Tibial nerve (tissue), 4 donors: ENCODE results near the gene TMEM238. TPM values are rescaled to one million over a fixed set of nuclear protein-coding genes. Genes with fewer than 3 reads are reported as not detected.
A peak's percentile ranks its signal among the peaks of the same experiment; 100 is the strongest.
"Not testable (repeated sequence)": the region's sequence is repeated elsewhere in the genome, so short reads cannot be mapped to it uniquely, and the experiment has no call there.

ENCODE experiments used
- DNase-seq, 2 donors: peaks; one replicate each; pipeline ENCODE4 v3.0.0-alpha.2; 2019; ENCODE audit warnings: low spot score in 2 of 2
- H3K27ac ChIP-seq, 4 donors: fragments of 200-600 bp; sonication (generic) in 3 of 4; one replicate each; pipeline ENCODE4 v1.5.1; 2017 to 2019; ENCODE audit warnings: mild to moderate bottlenecking in 1 of 4
- H3K27me3 ChIP-seq, 2 donors: fragments of 200-600 bp; sonication (generic) in 1 of 2; one replicate each; pipeline versions ENCODE4 v1.5.1 to v1.6.0; 2017 to 2019
- H3K36me3 ChIP-seq, 3 donors: fragments of 200-600 bp; sonication (generic); one replicate each; pipeline ENCODE4 v1.5.1; 2018 to 2019
- H3K4me1 ChIP-seq, 4 donors: fragments of 200-600 bp; sonication (generic) in 3 of 4; one replicate each; pipeline ENCODE4 v1.5.1; 2017 to 2019
- H3K4me3 ChIP-seq, 4 donors: fragments of 200-600 bp; sonication (generic) in 3 of 4; one replicate each; pipeline ENCODE4 v1.5.1; 2017 to 2019; ENCODE audit warnings: mild to moderate bottlenecking in 1 of 4, moderate library complexity in 1 of 4
- H3K9me3 ChIP-seq, 4 donors: fragments of 200-600 bp; sonication (generic) in 3 of 4; one replicate each; pipeline ENCODE4 v1.5.1; 2017 to 2019
- CTCF ChIP-seq, 5 experiments: fragments of 200-600 bp in 3 of 5; fragments of 450-650 bp in 2 of 5; sonication (generic) in 3 of 5; IDR thresholded peaks; one replicate each; pipeline ENCODE4 v1.5.1; 2016 to 2019; ENCODE audit warnings: antibody characterized with exemption in 5 of 5, mild to moderate bottlenecking in 3 of 5, moderate library complexity in 2 of 5
- EP300 ChIP-seq, 2 donors: sonication (generic); formaldehyde crosslinking; IDR thresholded peaks; one replicate each; pipeline ENCODE4 v1.6.1; 2017; ENCODE audit warnings: antibody characterized with exemption in 2 of 2, mild to moderate bottlenecking in 1 of 2
- POLR2A ChIP-seq, 2 donors: fragments of 450-650 bp; IDR thresholded peaks; one replicate each; pipeline ENCODE4 v1.6.1; 2017; ENCODE audit warnings: antibody characterized with exemption in 2 of 2, mild to moderate bottlenecking in 2 of 2, moderate library complexity in 2 of 2
- WGBS, 2 donors: methylation state at CpG; one replicate each; pipeline ENCODE4 v1.1.5; 2018; 5-methylcytosine and 5-hydroxymethylcytosine counted together
- total RNA-seq, 4 donors: library from RNA; depleted of rRNA; stranded (reverse); fragments of >200 nt; gene quantifications; one replicate each; pipeline ENCODE4 v1.1.0, GENCODE V29; 2016

The TMEM238 gene
- total RNA-seq, 4 donors from 2014 or later: 0.63 to 7.5 (median 2.6) TPM

DNA sequence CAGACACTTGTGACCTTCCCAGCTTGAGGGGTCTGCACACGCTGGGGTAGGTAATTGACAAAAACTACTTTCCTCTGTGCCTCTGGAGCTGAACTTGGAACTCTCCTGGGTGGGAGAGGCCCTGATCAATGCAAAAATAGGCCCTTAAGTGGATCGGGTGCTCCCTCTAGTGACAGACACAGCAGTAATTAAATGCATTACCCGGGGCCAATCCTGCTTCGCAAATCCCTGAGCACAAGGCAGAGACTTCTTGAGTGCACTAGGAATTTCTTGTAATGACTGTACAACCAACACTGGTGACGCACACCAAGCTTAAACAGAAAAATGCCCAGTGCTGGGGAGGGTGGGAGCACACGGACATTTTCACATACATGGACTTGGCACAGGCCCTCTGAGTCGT is 34.1 kb upstream of the TMEM238 start:
- no peak for TF ChIP-seq EP300 (IDR thresholded peaks at IDR 0.05)
- peak; percentile 53 to 77 (median 68) for TF ChIP-seq CTCF (IDR thresholded peaks at IDR 0.05)
- TF ChIP-seq POLR2A (IDR thresholded peaks at IDR 0.05): no peak
- no peaks in the 10 kb centered on the region for H3K9me3 ChIP-seq
- no peaks in the 10 kb centered on the region for H3K27me3 ChIP-seq
- no peak overlapping the region for H3K4me3 ChIP-seq
- 7 to 21% methylated on average over 7 of the region's 7 CpGs for WGBS, 2 donors
- H3K27ac ChIP-seq: peak overlapping the region in 2 of 4 donors; percentile 43 to 58
- peak in 1 of 2 donors; percentile 54 for DNase-seq
- no peaks in the 10 kb centered on the region for H3K36me3 ChIP-seq
- H3K4me1 ChIP-seq: peaks cover 0 to 8% (median 0%) of the 10 kb centered on the region in 4 donors

- Histone ChIP-seq H3K27me3 (no peaks in the 10 kb centered on the region), H3K36me3 (peaks cover 0 to 7% (median 0%) of the 10 kb centered on the region in 3 donors), H3K4me1 (peaks cover 0 to 23% (median 13%) of the 10 kb centered on the region in 4 donors), H3K4me3 (no peak overlapping the region), H3K27ac (no peak overlapping the region), H3K9me3 (no peaks in the 10 kb centered on the region)
- whole genome bisulfite sequencing, 2 donors: 95 to 96% methylated on average over 2 of the region's 2 CpGs
- no peak for DNase-seq
- no peak for TF ChIP-seq CTCF (IDR thresholded peaks at IDR 0.05)
- TF ChIP-seq POLR2A (IDR thresholded peaks at IDR 0.05): no peak
- no peak for TF ChIP-seq EP300 (IDR thresholded peaks at IDR 0.05)
Measured at GRCh38 chr19:55410168-55410567, 26.1 kb upstream of the TMEM238 start.

DNA sequence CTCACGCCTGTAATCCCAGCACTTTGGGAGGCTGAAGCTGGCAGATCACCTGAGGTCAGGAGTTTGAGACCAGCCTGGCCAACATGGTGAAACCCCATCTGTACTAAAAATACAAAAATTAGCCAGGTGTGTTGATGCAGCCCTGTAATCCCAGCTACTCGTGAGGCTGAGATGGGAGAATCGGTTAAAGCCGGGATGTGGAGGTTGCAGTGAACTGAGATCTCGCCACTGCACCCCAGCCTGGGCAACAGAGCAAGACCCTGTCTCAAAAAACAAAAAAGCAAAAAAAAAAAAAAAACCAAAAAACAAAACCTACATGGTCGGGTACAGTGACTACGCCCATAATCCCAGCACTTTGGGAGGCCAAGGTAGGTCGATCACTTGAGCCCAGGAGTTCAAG is 25.1 kb upstream of the TMEM238 start:
- DNase-seq, H3K27ac ChIP-seq, H3K9me3 ChIP-seq, H3K4me3 ChIP-seq, H3K27me3 ChIP-seq: not testable (repeated sequence)
- WGBS, 2 donors: 91 to 97% methylated on average over 8 of the region's 8 CpGs
- Histone ChIP-seq H3K36me3 (peaks cover 0 to 14% (median 0%) of the 10 kb centered on the region in 3 donors), H3K4me1 (peaks cover 0 to 23% (median 13%) of the 10 kb centered on the region in 4 donors)

- TF ChIP-seq CTCF (IDR thresholded peaks at IDR 0.05) (peak in 1 of 5 experiments; percentile 5), POLR2A (IDR thresholded peaks at IDR 0.05) (no peak), EP300 (IDR thresholded peaks at IDR 0.05) (no peak)
- peaks cover 0 to 21% (median 0%) of the 10 kb centered on the region in 3 donors for H3K36me3 ChIP-seq
- no peak for DNase-seq
- H3K9me3 ChIP-seq: no peaks in the 10 kb centered on the region
- 67 to 69% methylated on average over 9 of the region's 9 CpGs for WGBS, 2 donors
- peak overlapping the region; percentile 41 to 95 (median 80) for H3K4me3 ChIP-seq
- peaks cover 0 to 23% (median 13%) of the 10 kb centered on the region in 4 donors for H3K4me1 ChIP-seq
- peak overlapping the region; percentile 95 to 98 (median 98) for H3K27ac ChIP-seq
- H3K27me3 ChIP-seq: no peaks in the 10 kb centered on the region
Measured at GRCh38 chr19:55408533-55408872, 24.4 kb upstream of the TMEM238 start.

DNA sequence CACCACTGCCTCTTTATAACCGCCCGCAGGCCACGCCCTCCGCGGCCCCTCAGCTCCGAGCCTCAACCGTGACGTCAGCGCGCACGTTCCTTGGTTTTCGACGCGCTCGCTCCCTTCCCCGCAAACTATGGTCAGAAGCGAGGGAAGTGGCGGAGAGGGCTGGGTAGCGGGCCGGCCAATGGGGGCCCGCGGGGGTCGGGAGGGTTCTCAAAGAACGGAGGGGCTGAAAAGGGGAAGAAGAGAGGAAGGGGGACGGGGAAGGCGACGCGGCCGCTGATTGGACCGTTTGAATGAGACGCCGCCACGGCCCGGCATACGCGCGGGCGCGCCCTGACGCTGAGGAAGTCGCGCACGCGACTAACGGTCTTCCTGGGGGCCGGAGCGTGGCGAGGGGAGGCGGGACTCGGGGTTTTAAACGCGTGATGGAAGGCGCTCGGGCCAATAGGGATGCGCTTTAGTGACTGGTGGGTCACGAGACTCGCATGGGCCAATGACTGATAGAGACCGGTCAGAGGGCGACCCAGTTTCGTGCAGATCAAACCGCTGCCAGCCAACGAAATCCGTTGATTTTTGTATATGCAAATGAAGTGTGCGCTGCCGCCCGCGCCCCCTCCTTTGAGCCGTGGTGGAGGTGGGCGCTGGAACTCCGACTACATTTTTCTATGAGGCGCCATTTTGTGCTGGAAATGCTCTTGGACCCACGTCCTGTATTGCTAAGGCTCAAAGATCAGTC is 23.9 kb upstream of the TMEM238 start:
- H3K36me3 ChIP-seq: peaks cover 0 to 27% (median 2%) of the 10 kb centered on the region in 3 donors
- H3K27me3 ChIP-seq: no peaks in the 10 kb centered on the region
- H3K4me3 ChIP-seq: peak overlapping the region; percentile 76 to 99 (median 90)
- H3K27ac ChIP-seq: peak overlapping the region; percentile 95 to 98 (median 98)
- WGBS, 2 donors: 1% methylated on average over 67 to 72 of the region's 72 CpGs
- DNase-seq: peak; percentile 94 to 96
- H3K4me1 ChIP-seq: peaks cover 0 to 27% (median 14%) of the 10 kb centered on the region in 4 donors
- TF ChIP-seq EP300 (IDR thresholded peaks at IDR 0.05) (peak; percentile 73 to 91), CTCF (IDR thresholded peaks at IDR 0.05) (peak in 1 of 5 experiments; percentile 10), POLR2A (IDR thresholded peaks at IDR 0.05) (no peak)
- no peaks in the 10 kb centered on the region for H3K9me3 ChIP-seq
